ENCODE data around the gene PTP4A2. TPM values are rescaled to one million over a fixed set of nuclear protein-coding genes. Genes with fewer than 3 reads are reported as not detected.

Gene PTP4A2
- total and polyA plus RNA-seq, 10 of the 15 experiments (the other 5 are each of a cell fraction or from before 2014, with no cell fraction given) = 180 to 909 (median 375) TPM

DNA sequence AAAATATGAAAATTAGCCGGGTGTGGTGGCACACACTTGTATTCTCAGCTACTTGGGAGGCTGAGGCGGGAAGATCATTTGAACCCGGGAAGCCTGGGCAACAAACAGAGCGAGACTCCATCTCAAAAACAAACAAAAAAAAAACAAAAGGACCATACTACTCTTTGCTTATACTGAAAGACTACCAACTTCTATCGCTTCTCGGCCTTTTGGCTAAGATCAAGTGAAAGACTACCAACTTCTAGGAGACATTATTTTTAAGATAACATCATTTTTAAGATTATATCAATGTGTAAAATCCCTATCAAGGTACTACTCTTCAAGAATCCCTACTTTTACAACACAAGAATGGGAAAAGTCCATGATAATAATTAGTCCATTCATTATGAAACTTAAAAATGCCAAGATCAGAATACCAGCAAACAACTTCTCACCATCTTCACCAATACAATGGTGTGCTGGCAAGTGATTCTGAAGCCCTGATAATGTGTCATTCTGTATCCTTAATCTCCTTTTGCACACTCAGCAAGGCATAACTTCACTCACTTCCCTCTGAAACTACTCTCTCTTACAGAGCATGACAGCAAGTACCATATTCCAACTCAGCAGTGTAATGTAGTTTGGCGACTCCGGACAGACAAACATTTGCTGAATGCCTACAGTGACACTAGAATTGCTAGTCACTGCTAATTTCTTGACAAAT lies 1.7 kb downstream of the PTP4A2 start (continued):
- TF ChIP-seq ZBED1 (IDR thresholded peaks at IDR 0.05; ENCODE audit: borderline replicate concordance) (no peak), IKZF1 (conservative IDR thresholded peaks at IDR 0.05) (no peak; the same call in 1 of the 2 replicates), KDM1A (IDR thresholded peaks at IDR 0.05; ENCODE audit: borderline replicate concordance) (no peak), CHD4 (IDR thresholded peaks at IDR 0.05) (0 out of 2 replicates have a peak, but pooled peaks have one; percentile 56), RUNX3 (IDR thresholded peaks at IDR 0.05; ENCODE audit: low read length) (no peak), ETV6 (conservative IDR thresholded peaks at IDR 0.05 in 1 of 2, IDR thresholded peaks at IDR 0.05 in 1 of 2; ENCODE audit: borderline replicate concordance in 1 of 2, low read depth in 1 of 2) (no peak), CBX5 (IDR thresholded peaks at IDR 0.05; ENCODE audit: low read depth) (no peak), HCFC1 (IDR thresholded peaks at IDR 0.05; ENCODE audit: low read length) (no peak), IKZF2 (IDR thresholded peaks at IDR 0.05) (no peak; a peak in 1 of 4 replicates), ZSCAN29 (IDR thresholded peaks at IDR 0.05) (no peak)
- TF ChIP-seq, protein P1, sequence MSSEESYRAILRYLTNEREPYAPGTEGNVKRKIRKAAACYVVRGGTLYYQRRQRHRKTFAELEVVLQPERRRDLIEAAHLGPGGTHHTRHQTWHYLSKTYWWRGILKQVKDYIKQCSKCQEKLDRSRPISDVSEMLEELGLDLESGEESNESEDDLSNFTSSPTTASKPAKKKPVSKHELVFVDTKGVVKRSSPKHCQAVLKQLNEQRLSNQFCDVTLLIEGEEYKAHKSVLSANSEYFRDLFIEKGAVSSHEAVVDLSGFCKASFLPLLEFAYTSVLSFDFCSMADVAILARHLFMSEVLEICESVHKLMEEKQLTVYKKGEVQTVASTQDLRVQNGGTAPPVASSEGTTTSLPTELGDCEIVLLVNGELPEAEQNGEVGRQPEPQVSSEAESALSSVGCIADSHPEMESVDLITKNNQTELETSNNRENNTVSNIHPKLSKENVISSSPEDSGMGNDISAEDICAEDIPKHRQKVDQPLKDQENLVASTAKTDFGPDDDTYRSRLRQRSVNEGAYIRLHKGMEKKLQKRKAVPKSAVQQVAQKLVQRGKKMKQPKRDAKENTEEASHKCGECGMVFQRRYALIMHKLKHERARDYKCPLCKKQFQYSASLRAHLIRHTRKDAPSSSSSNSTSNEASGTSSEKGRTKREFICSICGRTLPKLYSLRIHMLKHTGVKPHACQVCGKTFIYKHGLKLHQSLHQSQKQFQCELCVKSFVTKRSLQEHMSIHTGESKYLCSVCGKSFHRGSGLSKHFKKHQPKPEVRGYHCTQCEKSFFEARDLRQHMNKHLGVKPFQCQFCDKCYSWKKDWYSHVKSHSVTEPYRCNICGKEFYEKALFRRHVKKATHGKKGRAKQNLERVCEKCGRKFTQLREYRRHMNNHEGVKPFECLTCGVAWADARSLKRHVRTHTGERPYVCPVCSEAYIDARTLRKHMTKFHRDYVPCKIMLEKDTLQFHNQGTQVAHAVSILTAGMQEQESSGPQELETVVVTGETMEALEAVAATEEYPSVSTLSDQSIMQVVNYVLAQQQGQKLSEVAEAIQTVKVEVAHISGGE (CRISPR knock-in tag; IDR thresholded peaks at IDR 0.05) = no peak
- TF ChIP-seq, protein P2, sequence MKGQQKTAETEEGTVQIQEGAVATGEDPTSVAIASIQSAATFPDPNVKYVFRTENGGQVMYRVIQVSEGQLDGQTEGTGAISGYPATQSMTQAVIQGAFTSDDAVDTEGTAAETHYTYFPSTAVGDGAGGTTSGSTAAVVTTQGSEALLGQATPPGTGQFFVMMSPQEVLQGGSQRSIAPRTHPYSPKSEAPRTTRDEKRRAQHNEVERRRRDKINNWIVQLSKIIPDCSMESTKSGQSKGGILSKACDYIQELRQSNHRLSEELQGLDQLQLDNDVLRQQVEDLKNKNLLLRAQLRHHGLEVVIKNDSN (IDR thresholded peaks at IDR 0.05; ENCODE audit: borderline replicate concordance, extremely low read length, insufficient read depth, low read depth, low read length) = no peak
- TF ChIP-seq, protein P3, sequence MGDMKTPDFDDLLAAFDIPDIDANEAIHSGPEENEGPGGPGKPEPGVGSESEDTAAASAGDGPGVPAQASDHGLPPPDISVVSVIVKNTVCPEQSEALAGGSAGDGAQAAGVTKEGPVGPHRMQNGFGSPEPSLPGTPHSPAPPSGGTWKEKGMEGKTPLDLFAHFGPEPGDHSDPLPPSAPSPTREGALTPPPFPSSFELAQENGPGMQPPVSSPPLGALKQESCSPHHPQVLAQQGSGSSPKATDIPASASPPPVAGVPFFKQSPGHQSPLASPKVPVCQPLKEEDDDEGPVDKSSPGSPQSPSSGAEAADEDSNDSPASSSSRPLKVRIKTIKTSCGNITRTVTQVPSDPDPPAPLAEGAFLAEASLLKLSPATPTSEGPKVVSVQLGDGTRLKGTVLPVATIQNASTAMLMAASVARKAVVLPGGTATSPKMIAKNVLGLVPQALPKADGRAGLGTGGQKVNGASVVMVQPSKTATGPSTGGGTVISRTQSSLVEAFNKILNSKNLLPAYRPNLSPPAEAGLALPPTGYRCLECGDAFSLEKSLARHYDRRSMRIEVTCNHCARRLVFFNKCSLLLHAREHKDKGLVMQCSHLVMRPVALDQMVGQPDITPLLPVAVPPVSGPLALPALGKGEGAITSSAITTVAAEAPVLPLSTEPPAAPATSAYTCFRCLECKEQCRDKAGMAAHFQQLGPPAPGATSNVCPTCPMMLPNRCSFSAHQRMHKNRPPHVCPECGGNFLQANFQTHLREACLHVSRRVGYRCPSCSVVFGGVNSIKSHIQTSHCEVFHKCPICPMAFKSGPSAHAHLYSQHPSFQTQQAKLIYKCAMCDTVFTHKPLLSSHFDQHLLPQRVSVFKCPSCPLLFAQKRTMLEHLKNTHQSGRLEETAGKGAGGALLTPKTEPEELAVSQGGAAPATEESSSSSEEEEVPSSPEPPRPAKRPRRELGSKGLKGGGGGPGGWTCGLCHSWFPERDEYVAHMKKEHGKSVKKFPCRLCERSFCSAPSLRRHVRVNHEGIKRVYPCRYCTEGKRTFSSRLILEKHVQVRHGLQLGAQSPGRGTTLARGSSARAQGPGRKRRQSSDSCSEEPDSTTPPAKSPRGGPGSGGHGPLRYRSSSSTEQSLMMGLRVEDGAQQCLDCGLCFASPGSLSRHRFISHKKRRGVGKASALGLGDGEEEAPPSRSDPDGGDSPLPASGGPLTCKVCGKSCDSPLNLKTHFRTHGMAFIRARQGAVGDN (IDR thresholded peaks at IDR 0.05) = no peak
- TF ChIP-seq, protein P4, sequence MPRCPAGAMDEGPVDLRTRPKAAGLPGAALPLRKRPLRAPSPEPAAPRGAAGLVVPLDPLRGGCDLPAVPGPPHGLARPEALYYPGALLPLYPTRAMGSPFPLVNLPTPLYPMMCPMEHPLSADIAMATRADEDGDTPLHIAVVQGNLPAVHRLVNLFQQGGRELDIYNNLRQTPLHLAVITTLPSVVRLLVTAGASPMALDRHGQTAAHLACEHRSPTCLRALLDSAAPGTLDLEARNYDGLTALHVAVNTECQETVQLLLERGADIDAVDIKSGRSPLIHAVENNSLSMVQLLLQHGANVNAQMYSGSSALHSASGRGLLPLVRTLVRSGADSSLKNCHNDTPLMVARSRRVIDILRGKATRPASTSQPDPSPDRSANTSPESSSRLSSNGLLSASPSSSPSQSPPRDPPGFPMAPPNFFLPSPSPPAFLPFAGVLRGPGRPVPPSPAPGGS (IDR thresholded peaks at IDR 0.05; ENCODE audit: borderline replicate concordance, insufficient read depth, low read depth, low read length, poor library complexity, severe bottlenecking) = no peak

Measured in GM12878 (cell line).